IPS-18c (cell line): ENCODE results near the gene CRADD.
"Not testable (repeated sequence)": the region's sequence is repeated elsewhere in the genome, so short reads cannot be mapped to it uniquely, and the experiment has no call there.

ENCODE experiments used
- H3K4me3 ChIP-seq: 2 replicates; pipeline ENCODE4 v1.7.0; 2013; ENCODE audit warnings: low read depth, mild to moderate bottlenecking, low read length, moderate library complexity; ENCODE audit not compliant: insufficient read depth
- H3K9me3 ChIP-seq: one replicate; pipeline ENCODE4 v1.6.1; 2013; ENCODE audit warnings: mild to moderate bottlenecking, low read length, moderate library complexity; ENCODE audit not compliant: control insufficient read depth, insufficient read depth

CRADD gene

DNA sequence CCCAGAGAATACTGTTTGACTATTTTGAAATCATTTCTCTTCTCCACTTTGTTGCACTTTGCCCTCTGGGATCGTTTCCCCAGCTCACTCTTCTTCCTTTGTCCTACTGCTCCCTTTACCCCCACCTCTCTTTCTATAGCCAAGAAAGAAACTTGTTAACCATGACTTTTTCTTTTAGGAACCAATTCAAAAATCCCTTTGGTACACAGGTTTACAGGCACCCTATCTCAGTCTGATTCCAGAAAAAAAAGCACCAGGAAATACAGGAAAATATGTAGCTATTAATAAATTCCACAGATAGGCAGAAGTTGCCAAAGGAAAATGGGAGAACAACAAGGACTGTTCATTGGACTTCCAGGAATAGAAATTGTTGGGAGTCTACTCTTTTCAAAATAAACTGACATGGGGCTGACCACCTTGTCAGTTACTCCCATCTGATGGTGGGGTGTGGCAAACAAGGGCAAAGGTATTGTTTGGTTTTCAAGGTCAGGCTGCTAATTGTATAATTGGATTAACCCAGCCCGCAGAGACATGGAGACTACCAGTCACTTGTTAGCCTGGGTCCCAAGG lies 82.4 kb downstream of the CRADD start:
- Histone ChIP-seq H3K4me3 (no peak overlapping the region), H3K9me3 (no peaks in the 10 kb centered on the region)

DNA sequence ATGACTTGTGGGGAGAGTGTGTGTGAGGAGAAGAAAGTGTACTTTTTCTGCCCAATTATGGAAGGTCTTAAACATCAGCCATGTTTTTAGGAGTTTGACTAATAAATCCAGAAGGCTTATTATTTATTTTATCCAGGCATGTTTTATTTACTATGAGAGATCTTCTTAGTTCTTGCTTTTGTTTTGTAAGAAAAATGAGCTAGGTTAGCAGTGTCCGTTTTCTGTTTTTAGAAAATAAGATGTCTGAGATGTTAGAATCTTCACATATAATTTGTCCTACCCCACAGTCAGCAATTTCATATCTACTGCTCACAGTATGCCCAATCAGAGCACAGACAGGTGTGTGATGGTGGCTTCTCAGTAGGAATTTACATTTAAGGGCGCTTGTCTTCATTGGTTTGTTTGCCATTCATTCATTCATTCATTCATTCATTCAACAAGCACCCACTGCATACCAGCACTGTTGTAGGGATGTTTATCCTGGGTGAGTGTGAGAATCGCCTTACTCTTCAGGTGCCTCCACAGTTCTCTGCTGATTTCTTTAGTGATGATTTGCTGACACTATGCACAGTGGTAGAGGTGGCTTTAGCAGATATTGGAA lies 83.2 kb downstream of the CRADD start:
- Histone ChIP-seq H3K4me3 (no peak overlapping the region), H3K9me3 (no peaks in the 10 kb centered on the region)

DNA sequence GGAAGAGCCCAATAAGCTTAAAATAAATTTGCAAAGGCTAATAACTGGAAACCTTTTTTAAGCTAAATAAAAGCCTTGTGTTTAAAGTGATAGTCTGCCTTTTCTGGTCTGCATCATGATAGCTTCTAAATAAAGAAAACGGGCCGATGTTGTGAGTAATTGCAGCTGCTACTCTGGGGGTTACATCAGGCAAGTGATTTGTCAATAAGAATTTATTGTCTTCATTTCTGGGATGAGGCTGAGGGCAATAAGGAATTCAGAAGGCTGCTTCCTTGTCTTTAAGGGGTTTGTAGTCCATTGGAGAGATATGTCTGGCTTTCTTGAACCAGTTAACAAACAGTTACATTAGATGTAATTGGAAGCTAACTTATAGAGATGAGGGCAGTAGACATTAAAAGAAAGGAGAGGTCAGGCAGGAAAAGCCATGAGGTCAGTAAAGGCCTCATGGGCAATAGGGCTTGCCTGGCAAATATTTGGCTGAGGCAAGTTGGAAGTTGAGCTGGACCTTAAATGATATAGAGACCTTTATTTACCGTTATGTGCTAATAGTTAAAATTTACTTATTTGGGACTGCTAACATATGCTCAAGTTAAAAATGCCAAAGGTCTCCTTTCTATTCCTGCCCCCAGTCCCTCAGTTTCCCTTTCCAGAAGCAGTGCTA lies 85.0 kb downstream of the CRADD start:
- Histone ChIP-seq H3K9me3 (no peaks in the 10 kb centered on the region), H3K4me3 (no peak overlapping the region)

GRCh38 chr12:93762912-93763553 lies 85.9 kb downstream of the CRADD start:
- Histone ChIP-seq H3K9me3 (no peaks in the 10 kb centered on the region), H3K4me3 (no peak overlapping the region)

- Histone ChIP-seq H3K9me3 (no peaks in the 10 kb centered on the region), H3K4me3 (no peak overlapping the region)
Measured at GRCh38 chr12:93763746-93764147, 86.6 kb downstream of the CRADD start.

DNA sequence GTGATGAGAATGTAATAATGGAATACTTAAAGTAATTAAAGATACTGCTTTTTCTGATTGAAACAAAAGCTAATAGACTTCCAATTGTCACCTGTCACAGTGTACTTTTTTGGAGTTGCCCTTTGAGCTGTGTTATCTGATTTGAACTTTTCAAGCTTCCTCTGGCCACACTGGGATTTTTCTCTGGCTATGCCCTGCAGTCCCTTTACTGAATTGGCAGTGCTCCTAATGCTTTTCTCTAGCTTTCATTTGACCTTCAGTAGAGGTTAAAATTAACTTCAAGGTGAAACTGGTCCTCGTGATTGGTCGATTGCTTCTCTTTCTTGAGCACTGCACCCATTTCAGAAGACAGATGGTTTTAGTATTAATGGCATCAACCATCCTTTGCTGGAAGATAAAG lies 89.2 kb downstream of the CRADD start:
- Histone ChIP-seq H3K4me3 (no peak overlapping the region), H3K9me3 (peaks cover 2% of the 10 kb centered on the region)

DNA sequence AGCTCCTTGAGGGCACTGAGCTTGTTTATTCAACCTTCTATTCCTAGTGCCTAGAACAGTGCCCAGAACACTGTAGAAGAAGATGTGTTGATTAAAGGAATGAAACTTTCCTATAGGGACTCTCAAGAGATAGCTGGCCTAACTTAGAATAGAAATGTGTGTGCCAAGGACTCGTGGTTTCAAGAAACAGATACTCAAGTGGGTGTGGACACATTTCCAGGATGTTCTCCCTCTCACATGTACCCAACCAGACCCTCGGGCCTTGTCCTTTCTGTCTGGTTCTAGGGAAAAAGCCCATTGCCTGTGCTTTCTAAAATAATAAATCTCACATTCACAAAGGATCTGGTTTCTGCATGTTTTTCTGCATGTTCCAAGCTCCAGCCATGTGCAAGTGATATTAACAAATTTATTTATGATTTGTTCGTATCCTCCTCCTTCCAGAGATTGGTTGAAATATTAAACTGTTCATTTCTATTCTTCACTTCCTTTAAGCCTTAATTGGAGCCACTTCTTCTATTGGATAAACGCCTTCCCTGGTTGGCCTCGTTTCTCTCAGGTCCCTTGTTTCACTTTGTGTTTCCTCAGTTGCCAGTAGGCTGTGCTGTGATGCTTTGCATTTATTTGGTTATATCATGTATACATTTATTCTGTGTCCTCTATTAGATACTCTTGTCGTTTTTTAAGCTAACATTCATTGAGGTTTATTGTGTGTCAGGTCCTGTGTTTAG lies 89.8 kb downstream of the CRADD start:
- Histone ChIP-seq H3K9me3 (peaks cover 2% of the 10 kb centered on the region), H3K4me3 (no peak overlapping the region)

GRCh38 chr12:93767524-93767863 lies 90.3 kb downstream of the CRADD start:
- Histone ChIP-seq H3K4me3 (no peak overlapping the region), H3K9me3 (peaks cover 2% of the 10 kb centered on the region)

GRCh38 chr12:93772003-93772700 lies 95.0 kb downstream of the CRADD start:
- no peak overlapping the region for H3K4me3 ChIP-seq
- H3K9me3 ChIP-seq: peaks cover 2% of the 10 kb centered on the region

- H3K9me3 ChIP-seq: peaks cover 2% of the 10 kb centered on the region
- H3K4me3 ChIP-seq: no peak overlapping the region
Measured at GRCh38 chr12:93773122-93773871, 96.1 kb downstream of the CRADD start.

- H3K9me3 ChIP-seq: no peaks in the 10 kb centered on the region
- no peak overlapping the region for H3K4me3 ChIP-seq
Measured at GRCh38 chr12:93776581-93777018, 99.4 kb downstream of the CRADD start.

DNA sequence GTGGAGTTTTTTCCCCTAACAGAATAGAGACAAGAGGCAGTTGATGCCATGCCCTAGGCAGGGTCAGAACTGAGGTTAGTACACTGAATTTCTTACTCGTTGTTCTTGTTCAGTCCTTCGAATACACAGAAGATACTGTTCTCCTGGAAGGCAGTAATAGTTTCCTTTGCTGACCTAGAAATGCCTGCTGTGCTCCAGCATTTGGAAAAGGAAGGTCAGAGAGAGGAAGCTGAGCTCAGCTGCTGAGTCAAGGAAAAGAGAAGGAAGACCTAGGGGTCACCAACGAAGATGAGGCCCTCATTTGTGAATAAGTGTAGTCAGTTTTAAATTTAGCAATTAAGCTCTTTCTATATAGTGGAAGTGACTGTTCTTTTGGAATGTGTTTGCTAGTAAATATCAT lies 100.1 kb downstream of the CRADD start:
- Histone ChIP-seq H3K4me3 (no peak overlapping the region), H3K9me3 (no peaks in the 10 kb centered on the region)

GRCh38 chr12:93778306-93778705 lies 101.1 kb downstream of the CRADD start:
- Histone ChIP-seq H3K9me3 (no peaks in the 10 kb centered on the region), H3K4me3 (no peak overlapping the region)

GRCh38 chr12:93778766-93779165 lies 101.6 kb downstream of the CRADD start:
- Histone ChIP-seq H3K9me3 (no peaks in the 10 kb centered on the region), H3K4me3 (no peak overlapping the region)

GRCh38 chr12:93780101-93780641 lies 103.0 kb downstream of the CRADD start:
- Histone ChIP-seq H3K9me3 (no peaks in the 10 kb centered on the region), H3K4me3 (no peak overlapping the region)

DNA sequence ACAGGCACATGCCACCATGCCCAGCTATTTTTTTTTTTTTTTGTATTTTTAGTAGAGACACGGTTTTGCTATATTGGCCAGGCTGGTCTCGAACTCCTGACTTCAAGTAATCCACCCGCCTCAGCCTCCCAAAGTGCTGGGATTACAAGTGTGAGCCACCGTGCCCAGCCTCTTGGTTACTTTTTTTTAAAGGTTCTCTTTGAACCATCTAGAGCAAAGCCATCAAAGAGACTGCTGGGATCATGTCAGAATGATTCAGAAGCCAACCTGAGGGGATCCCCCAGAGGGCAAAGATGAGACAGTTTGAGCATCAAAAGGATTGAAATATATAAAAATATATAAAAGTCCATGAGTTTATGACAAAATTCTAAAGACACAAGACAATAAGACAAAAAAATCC lies 103.7 kb downstream of the CRADD start:
- H3K4me3 ChIP-seq, H3K9me3 ChIP-seq: not testable (repeated sequence)
